Measurements from ENCODE around the gene DUSP8.

DNA sequence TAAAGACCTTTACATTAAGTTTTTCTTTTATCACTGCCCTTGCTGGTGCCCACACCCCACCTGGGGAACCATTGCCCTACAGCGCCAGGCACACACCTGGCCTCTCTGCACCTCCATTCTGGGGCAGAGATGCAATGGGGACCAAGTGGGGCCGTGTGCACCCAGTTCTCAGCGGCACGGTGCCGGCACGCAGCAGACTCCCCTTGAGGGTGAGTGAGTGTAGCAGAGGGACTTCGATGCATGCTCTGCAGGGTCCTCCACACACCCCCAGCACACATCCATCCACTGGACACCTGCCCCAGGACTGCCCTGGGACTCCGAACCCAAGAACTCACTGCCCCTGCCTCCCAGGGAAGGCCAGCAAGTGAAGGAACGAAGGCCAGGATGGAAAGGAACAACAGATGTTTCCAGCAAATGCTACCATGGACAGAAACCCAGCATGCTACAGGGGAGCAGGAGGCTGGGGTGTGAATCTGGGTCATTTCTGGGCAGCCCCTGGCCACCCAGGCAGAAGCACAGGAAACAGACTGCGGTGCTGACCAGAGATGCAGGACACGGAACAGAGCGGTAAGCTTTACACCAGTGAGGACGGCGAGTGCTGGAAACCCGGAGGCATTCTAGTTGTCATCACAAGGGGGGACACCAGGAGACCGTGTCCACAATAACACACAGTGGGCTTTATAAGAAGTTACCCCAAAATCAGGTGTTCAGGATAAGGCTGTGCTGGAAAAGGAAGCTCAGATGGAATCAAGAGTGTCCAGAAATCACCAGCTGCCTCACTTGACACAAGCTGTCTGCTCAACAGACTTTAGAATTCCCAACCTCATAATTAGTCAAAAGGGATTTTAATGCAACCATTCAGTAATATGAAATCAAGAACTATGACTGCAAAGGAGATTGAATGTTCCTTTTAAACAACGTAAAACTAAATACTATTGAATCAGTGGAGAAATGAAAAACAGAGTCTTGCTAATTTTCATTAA lies 52.8 kb downstream of the DUSP8 start:
- TF ChIP-seq ZC3H10 (CRISPR knock-in tag; IDR thresholded peaks at IDR 0.05), result no peak
- TF ChIP-seq ZNF8 (CRISPR knock-in tag; IDR thresholded peaks at IDR 0.05), result no peak
- TF ChIP-seq, protein P1, sequence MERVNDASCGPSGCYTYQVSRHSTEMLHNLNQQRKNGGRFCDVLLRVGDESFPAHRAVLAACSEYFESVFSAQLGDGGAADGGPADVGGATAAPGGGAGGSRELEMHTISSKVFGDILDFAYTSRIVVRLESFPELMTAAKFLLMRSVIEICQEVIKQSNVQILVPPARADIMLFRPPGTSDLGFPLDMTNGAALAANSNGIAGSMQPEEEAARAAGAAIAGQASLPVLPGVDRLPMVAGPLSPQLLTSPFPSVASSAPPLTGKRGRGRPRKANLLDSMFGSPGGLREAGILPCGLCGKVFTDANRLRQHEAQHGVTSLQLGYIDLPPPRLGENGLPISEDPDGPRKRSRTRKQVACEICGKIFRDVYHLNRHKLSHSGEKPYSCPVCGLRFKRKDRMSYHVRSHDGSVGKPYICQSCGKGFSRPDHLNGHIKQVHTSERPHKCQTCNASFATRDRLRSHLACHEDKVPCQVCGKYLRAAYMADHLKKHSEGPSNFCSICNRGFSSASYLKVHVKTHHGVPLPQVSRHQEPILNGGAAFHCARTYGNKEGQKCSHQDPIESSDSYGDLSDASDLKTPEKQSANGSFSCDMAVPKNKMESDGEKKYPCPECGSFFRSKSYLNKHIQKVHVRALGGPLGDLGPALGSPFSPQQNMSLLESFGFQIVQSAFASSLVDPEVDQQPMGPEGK (CRISPR knock-in tag; IDR thresholded peaks at IDR 0.05; ENCODE audit: borderline replicate concordance), result no peak
- TF ChIP-seq BACH2 (CRISPR knock-in tag; IDR thresholded peaks at IDR 0.05; ENCODE audit: borderline replicate concordance), result no peak
- TF ChIP-seq ZFP30 (CRISPR knock-in tag; IDR thresholded peaks at IDR 0.05), result no peak
- TF ChIP-seq, protein P2, sequence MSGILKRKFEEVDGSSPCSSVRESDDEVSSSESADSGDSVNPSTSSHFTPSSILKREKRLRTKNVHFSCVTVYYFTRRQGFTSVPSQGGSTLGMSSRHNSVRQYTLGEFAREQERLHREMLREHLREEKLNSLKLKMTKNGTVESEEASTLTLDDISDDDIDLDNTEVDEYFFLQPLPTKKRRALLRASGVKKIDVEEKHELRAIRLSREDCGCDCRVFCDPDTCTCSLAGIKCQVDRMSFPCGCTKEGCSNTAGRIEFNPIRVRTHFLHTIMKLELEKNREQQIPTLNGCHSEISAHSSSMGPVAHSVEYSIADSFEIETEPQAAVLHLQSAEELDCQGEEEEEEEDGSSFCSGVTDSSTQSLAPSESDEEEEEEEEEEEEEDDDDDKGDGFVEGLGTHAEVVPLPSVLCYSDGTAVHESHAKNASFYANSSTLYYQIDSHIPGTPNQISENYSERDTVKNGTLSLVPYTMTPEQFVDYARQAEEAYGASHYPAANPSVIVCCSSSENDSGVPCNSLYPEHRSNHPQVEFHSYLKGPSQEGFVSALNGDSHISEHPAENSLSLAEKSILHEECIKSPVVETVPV (CRISPR knock-in tag; IDR thresholded peaks at IDR 0.05), result no peak
- no peak for TF ChIP-seq ESRRG (CRISPR knock-in tag; IDR thresholded peaks at IDR 0.05)
- no peak for TF ChIP-seq ZFP3 (CRISPR knock-in tag; IDR thresholded peaks at IDR 0.05)
- no peak for TF ChIP-seq RARB (CRISPR knock-in tag; IDR thresholded peaks at IDR 0.05)
- no peak for TF ChIP-seq ARNTL (CRISPR knock-in tag; IDR thresholded peaks at IDR 0.05; ENCODE audit: borderline replicate concordance, low read depth)
- TF ChIP-seq PPARA (CRISPR knock-in tag; IDR thresholded peaks at IDR 0.05; ENCODE audit: borderline replicate concordance), result no peak
- TF ChIP-seq ISL1 (CRISPR knock-in tag; IDR thresholded peaks at IDR 0.05), result no peak
- TF ChIP-seq, protein P3, sequence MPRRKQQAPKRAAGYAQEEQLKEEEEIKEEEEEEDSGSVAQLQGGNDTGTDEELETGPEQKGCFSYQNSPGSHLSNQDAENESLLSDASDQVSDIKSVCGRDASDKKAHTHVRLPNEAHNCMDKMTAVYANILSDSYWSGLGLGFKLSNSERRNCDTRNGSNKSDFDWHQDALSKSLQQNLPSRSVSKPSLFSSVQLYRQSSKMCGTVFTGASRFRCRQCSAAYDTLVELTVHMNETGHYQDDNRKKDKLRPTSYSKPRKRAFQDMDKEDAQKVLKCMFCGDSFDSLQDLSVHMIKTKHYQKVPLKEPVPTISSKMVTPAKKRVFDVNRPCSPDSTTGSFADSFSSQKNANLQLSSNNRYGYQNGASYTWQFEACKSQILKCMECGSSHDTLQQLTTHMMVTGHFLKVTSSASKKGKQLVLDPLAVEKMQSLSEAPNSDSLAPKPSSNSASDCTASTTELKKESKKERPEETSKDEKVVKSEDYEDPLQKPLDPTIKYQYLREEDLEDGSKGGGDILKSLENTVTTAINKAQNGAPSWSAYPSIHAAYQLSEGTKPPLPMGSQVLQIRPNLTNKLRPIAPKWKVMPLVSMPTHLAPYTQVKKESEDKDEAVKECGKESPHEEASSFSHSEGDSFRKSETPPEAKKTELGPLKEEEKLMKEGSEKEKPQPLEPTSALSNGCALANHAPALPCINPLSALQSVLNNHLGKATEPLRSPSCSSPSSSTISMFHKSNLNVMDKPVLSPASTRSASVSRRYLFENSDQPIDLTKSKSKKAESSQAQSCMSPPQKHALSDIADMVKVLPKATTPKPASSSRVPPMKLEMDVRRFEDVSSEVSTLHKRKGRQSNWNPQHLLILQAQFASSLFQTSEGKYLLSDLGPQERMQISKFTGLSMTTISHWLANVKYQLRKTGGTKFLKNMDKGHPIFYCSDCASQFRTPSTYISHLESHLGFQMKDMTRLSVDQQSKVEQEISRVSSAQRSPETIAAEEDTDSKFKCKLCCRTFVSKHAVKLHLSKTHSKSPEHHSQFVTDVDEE (CRISPR knock-in tag; IDR thresholded peaks at IDR 0.05), result no peak
- no peak for TF ChIP-seq OSR1 (CRISPR knock-in tag; IDR thresholded peaks at IDR 0.05)

All from SK-N-SH treated with all-trans-retinoic acid at 6 μM for 48 hours (cell line).